ENCODE data around the gene ATF7IP2.

DNA sequence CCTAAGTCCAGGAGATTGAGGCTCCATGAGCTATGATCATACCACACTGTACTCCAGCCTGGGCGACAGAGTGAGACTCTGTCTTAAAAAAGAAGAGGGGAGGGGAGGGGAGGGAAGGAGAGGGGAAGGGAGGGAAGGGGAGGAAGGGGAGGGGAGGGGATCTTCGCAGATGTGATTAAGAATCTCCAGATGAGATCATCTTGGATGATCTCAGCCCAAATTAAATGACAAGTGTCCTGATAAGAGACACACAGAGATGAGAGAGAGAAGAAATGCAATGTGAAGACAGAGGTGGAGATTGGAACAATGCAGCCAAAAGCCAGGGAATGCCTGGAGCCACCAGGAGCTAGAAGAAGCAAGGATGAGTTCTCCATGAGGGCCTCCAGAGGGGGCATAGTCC, 124.4 kb downstream of the ATF7IP2 start:
- TF ChIP-seq CHD1 (IDR thresholded peaks at IDR 0.05; ENCODE audit: low read depth, low read length) (no peak), EED (IDR thresholded peaks at IDR 0.05; ENCODE audit: low read depth) (no peak), SIX5 (IDR thresholded peaks at IDR 0.05; ENCODE audit: low read depth, low read length, severe bottlenecking) (no peak), POLR2A (IDR thresholded peaks at IDR 0.05; ENCODE audit: low read depth, low read length) (no peak)
- TF ChIP-seq, protein P1, sequence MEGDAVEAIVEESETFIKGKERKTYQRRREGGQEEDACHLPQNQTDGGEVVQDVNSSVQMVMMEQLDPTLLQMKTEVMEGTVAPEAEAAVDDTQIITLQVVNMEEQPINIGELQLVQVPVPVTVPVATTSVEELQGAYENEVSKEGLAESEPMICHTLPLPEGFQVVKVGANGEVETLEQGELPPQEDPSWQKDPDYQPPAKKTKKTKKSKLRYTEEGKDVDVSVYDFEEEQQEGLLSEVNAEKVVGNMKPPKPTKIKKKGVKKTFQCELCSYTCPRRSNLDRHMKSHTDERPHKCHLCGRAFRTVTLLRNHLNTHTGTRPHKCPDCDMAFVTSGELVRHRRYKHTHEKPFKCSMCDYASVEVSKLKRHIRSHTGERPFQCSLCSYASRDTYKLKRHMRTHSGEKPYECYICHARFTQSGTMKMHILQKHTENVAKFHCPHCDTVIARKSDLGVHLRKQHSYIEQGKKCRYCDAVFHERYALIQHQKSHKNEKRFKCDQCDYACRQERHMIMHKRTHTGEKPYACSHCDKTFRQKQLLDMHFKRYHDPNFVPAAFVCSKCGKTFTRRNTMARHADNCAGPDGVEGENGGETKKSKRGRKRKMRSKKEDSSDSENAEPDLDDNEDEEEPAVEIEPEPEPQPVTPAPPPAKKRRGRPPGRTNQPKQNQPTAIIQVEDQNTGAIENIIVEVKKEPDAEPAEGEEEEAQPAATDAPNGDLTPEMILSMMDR (IDR thresholded peaks at IDR 0.05 in 2 of 3, conservative IDR thresholded peaks at IDR 0.05 in 1 of 3; ENCODE audit: control insufficient read depth in 2 of 3, extremely low read depth in 1 of 3, insufficient read depth in 1 of 3, low read depth in 3 of 3, low read length in 3 of 3) = no peak

Data from GM12878 (cell line).